Rectal smooth muscle tissue (tissue), 1 donor: ENCODE measurements around the gene PLD3.
"Not testable (repeated sequence)": the region's sequence is repeated elsewhere in the genome, so short reads cannot be mapped to it uniquely, and the experiment has no call there.

Source experiments
- H3K27ac ChIP-seq: one replicate; pipeline ENCODE4 v1.7.0; 2013; ENCODE audit warnings: low read depth, low read length, inconsistent platforms
- H3K27me3 ChIP-seq: one replicate; pipeline ENCODE4 v1.7.0; 2013; ENCODE audit warnings: low read length; ENCODE audit not compliant: control insufficient read depth, insufficient read depth
- H3K36me3 ChIP-seq: one replicate; pipeline ENCODE4 v1.7.0; 2013; ENCODE audit warnings: low read length; ENCODE audit not compliant: control insufficient read depth, insufficient read depth
- H3K4me1 ChIP-seq: one replicate; pipeline ENCODE4 v1.7.0; 2013; ENCODE audit warnings: low read length; ENCODE audit not compliant: control insufficient read depth, insufficient read depth
- H3K4me3 ChIP-seq: one replicate; pipeline ENCODE4 v1.7.0; 2013; ENCODE audit warnings: low read length
- H3K9ac ChIP-seq: one replicate; pipeline ENCODE4 v1.7.0; 2013; ENCODE audit warnings: low read length

Gene PLD3

DNA sequence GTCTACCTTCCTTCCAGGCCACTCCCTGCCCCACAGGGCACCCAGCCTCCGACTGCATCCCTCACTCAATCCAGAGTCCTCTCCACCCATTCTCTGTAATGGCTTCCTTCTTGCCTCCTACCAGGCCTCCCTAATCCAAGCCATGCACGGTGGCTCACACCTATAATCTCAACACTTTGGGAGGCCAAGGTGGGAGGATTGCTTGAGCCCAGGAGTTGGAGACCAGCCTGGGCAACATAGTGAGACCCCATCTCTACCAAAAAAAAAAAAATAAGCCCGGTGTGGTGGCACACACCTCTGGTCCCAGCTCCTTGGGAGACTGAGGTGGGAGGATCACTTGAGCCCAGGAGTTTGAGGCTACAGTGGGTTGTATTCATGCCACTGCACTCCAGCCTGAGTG, 21.8 kb downstream of the PLD3 start:
- not testable (repeated sequence) for H3K27me3 ChIP-seq, H3K9ac ChIP-seq, H3K4me3 ChIP-seq, H3K27ac ChIP-seq, H3K4me1 ChIP-seq
- H3K36me3 ChIP-seq = peaks cover 22% of the 10 kb centered on the region

GRCh38 chr19:40370997-40371801, 22.7 kb downstream of the PLD3 start:
- Histone ChIP-seq H3K4me1 (no peaks in the 10 kb centered on the region), H3K27ac (no peak overlapping the region), H3K27me3 (no peaks in the 10 kb centered on the region), H3K36me3 (peaks cover 22% of the 10 kb centered on the region), H3K9ac (no peak overlapping the region), H3K4me3 (no peak overlapping the region)

- Histone ChIP-seq H3K9ac (no peak overlapping the region), H3K36me3 (peaks cover 22% of the 10 kb centered on the region), H3K27ac (no peak overlapping the region), H3K27me3 (no peaks in the 10 kb centered on the region), H3K4me3 (no peak overlapping the region), H3K4me1 (no peaks in the 10 kb centered on the region)
Observed at GRCh38 chr19:40371802-40372122, 23.3 kb downstream of the PLD3 start.

DNA sequence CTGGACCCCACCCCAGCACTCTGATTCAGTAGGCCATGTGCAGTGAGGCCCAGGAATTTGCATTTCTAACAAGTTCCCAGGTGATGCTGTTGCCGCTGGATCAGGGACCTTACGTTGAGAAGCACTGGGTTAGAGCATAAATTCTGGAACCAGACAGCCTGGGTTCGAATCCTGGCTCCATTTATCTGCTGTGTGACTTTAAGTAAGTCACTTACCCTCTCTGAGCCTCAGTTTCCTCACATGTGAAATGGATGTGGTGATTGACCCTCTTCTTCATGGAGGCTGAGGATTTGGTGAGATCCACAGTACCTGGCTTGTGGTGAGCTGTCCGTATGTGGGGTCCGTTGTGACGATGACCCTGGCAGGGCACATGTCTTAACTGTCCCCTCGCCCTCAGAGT, 25.6 kb downstream of the PLD3 start:
- H3K4me1 ChIP-seq = no peaks in the 10 kb centered on the region
- H3K27me3 ChIP-seq = no peaks in the 10 kb centered on the region
- H3K27ac ChIP-seq = no peak overlapping the region
- H3K36me3 ChIP-seq = peaks cover 17% of the 10 kb centered on the region
- H3K9ac ChIP-seq = no peak overlapping the region
- H3K4me3 ChIP-seq = no peak overlapping the region

- Histone ChIP-seq H3K4me3 (no peak overlapping the region), H3K36me3 (peaks cover 15% of the 10 kb centered on the region), H3K4me1 (no peaks in the 10 kb centered on the region), H3K9ac (no peak overlapping the region), H3K27ac (no peak overlapping the region), H3K27me3 (no peaks in the 10 kb centered on the region)
Observed at GRCh38 chr19:40376286-40376862, 27.9 kb downstream of the PLD3 start.

DNA sequence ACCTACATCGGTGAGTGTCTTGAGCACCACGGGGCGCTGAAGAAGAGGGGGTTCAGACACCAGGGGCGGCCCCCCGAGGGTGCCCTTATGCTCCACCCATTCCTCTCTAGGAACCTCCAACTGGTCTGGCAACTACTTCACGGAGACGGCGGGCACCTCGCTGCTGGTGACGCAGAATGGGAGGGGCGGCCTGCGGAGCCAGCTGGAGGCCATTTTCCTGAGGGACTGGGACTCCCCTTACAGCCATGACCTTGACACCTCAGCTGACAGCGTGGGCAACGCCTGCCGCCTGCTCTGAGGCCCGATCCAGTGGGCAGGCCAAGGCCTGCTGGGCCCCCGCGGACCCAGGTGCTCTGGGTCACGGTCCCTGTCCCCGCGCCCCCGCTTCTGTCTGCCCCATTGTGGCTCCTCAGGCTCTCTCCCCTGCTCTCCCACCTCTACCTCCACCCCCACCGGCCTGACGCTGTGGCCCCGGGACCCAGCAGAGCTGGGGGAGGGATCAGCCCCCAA, 29.4 kb downstream of the PLD3 start:
- H3K36me3 ChIP-seq = peaks cover 8% of the 10 kb centered on the region
- no peak overlapping the region for H3K4me3 ChIP-seq
- no peaks in the 10 kb centered on the region for H3K4me1 ChIP-seq
- no peak overlapping the region for H3K9ac ChIP-seq
- no peaks in the 10 kb centered on the region for H3K27me3 ChIP-seq
- no peak overlapping the region for H3K27ac ChIP-seq

- H3K4me1 ChIP-seq = no peaks in the 10 kb centered on the region
- no peaks in the 10 kb centered on the region for H3K27me3 ChIP-seq
- no peak overlapping the region for H3K4me3 ChIP-seq
- no peak overlapping the region for H3K9ac ChIP-seq
- H3K27ac ChIP-seq = no peak overlapping the region
- H3K36me3 ChIP-seq = peaks cover 8% of the 10 kb centered on the region
Observed at GRCh38 chr19:40378509-40378908, 30.0 kb downstream of the PLD3 start.

- peaks cover 2% of the 10 kb centered on the region for H3K36me3 ChIP-seq
- H3K27ac ChIP-seq = no peak overlapping the region
- no peak overlapping the region for H3K4me3 ChIP-seq
- no peaks in the 10 kb centered on the region for H3K4me1 ChIP-seq
- H3K27me3 ChIP-seq = no peaks in the 10 kb centered on the region
- H3K9ac ChIP-seq = no peak overlapping the region
Observed at GRCh38 chr19:40379446-40380198, 31.1 kb downstream of the PLD3 start.

- Histone ChIP-seq H3K9ac (no peak overlapping the region), H3K4me3 (no peak overlapping the region), H3K27ac (no peak overlapping the region), H3K4me1 (no peaks in the 10 kb centered on the region), H3K27me3 (no peaks in the 10 kb centered on the region), H3K36me3 (peaks cover 2% of the 10 kb centered on the region)
Observed at GRCh38 chr19:40380199-40381037, 31.9 kb downstream of the PLD3 start.

- Histone ChIP-seq H3K27ac (no peak overlapping the region), H3K4me1 (no peaks in the 10 kb centered on the region), H3K36me3 (peaks cover 2% of the 10 kb centered on the region), H3K9ac (no peak overlapping the region), H3K4me3 (no peak overlapping the region), H3K27me3 (no peaks in the 10 kb centered on the region)
Observed at GRCh38 chr19:40381321-40381720, 32.8 kb downstream of the PLD3 start.

DNA sequence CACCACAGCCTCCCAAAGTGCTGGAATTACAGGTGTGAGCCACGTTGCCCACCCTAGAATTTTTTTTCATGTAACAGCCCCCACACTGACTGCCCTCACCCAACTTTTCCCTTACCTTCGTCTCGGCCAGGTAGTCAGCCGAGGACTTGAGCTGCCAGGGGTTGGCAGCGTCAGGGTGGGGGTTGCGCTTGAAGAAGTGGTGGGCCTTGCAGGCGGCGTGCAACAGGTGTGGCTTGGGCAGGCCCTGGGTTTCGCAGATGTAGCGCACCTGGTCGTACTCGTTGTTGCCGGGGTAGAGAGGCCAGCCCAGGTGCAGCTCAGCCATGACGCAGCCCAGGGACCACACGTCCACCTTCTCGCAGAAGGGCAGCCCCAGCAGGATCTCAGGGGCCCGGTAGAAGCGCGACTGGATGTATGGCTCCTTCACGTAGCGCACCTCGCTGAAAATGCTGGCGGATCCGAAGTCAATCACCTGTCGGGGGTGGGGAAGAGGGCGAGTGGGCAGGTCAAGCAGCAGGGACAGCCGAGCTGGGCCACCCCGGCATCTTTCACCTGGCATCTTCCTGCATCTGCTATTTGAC, 35.3 kb downstream of the PLD3 start:
- H3K4me3 ChIP-seq = no peak overlapping the region
- peaks cover 2% of the 10 kb centered on the region for H3K36me3 ChIP-seq
- H3K9ac ChIP-seq = no peak overlapping the region
- H3K27me3 ChIP-seq = no peaks in the 10 kb centered on the region
- H3K27ac ChIP-seq = no peak overlapping the region
- H3K4me1 ChIP-seq = no peaks in the 10 kb centered on the region

GRCh38 chr19:40387155-40387554, 38.7 kb downstream of the PLD3 start:
- Histone ChIP-seq H3K9ac (no peak overlapping the region), H3K4me1 (no peaks in the 10 kb centered on the region), H3K36me3 (no peaks in the 10 kb centered on the region), H3K27ac (no peak overlapping the region), H3K4me3 (no peak overlapping the region), H3K27me3 (no peaks in the 10 kb centered on the region)
